GM21360 (cell line): ENCODE measurements around the gene AP4M1.

Experiments
- ATAC-seq: cut with Tn5 transposase; IDR thresholded peaks from one replicate; pipeline ENCODE4 v1.9.1; 2021; ENCODE audit warnings: mild to moderate bottlenecking, moderate library complexity; ENCODE audit not compliant: unreplicated experiment

Gene AP4M1

GRCh38 chr7:100085515-100085914 is 15.9 kb upstream of the AP4M1 start:
- ATAC-seq = no peak

- no peak for ATAC-seq
Measured at GRCh38 chr7:100087055-100087750, 14.2 kb upstream of the AP4M1 start.

- ATAC-seq = no peak
Measured at GRCh38 chr7:100088095-100088620, 13.3 kb upstream of the AP4M1 start.

- peak; percentile 48 for ATAC-seq
Measured at GRCh38 chr7:100088621-100089457, 12.6 kb upstream of the AP4M1 start, which contains the start of gene COPS6. TSS of gene COPS6 (plus strand) at chr7:100088969. CDS start at chr7:100088991, 22 bp downstream.

- no peak for ATAC-seq
Measured at GRCh38 chr7:100089458-100090196, 11.8 kb upstream of the AP4M1 start.

GRCh38 chr7:100090527-100091410 is 10.7 kb upstream of the AP4M1 start:
- ATAC-seq = no peak

- ATAC-seq = no peak
Measured at GRCh38 chr7:100091411-100092181, 9.8 kb upstream of the AP4M1 start.

GRCh38 chr7:100093054-100093453 is 8.4 kb upstream of the AP4M1 start:
- no peak for ATAC-seq

- ATAC-seq = no peak
Measured at GRCh38 chr7:100093498-100093897, 7.9 kb upstream of the AP4M1 start.

GRCh38 chr7:100093925-100094486 is 7.4 kb upstream of the AP4M1 start:
- ATAC-seq = no peak

- ATAC-seq = no peak
Measured at GRCh38 chr7:100095289-100095688, 6.2 kb upstream of the AP4M1 start.

- no peak for ATAC-seq
Measured at GRCh38 chr7:100095704-100096103, 5.7 kb upstream of the AP4M1 start.

GRCh38 chr7:100098913-100099312 is 2.5 kb upstream of the AP4M1 start:
- no peak for ATAC-seq

- ATAC-seq = no peak
Measured at GRCh38 chr7:100099452-100099851, 2.0 kb upstream of the AP4M1 start.

- peak; percentile 47 for ATAC-seq
Measured at GRCh38 chr7:100100420-100101015, 925 bp upstream of the AP4M1 start.

GRCh38 chr7:100102950-100103840 is 1.8 kb downstream of the AP4M1 start:
- ATAC-seq = no peak

- no peak for ATAC-seq
Measured at GRCh38 chr7:100105534-100105933, 4.1 kb downstream of the AP4M1 start.

GRCh38 chr7:100106633-100107032 is 5.2 kb downstream of the AP4M1 start:
- no peak for ATAC-seq
